Epithelial cell of proximal tubule (primary cell): ENCODE data around the gene CDK4. TPM values are rescaled to one million over a fixed set of nuclear protein-coding genes. Genes with fewer than 3 reads are reported as not detected.

Experiments
- DNase-seq: peaks from one replicate; pipeline ENCODE4 v3.0.0-alpha.2; 2011; ENCODE audit warnings: low read depth
- H3K4me3 ChIP-seq: 2 replicates; pipeline ENCODE4 v1.5.1; 2011; ENCODE audit warnings: low read depth, mild to moderate bottlenecking, low read length
- CTCF ChIP-seq: conservative IDR thresholded peaks from 2 replicates; pipeline ENCODE4 v1.5.1; 2012; ENCODE audit warnings: low read depth, mild to moderate bottlenecking, low read length
- total RNA-seq: library from RNA; depleted of rRNA; stranded (reverse); fragments of >200 nt; gene quantifications from 2 replicates; pipeline ENCODE4 v1.2.3, GENCODE V29; 2015

Gene CDK4
- total RNA-seq, 1 donor from 2014 or later = 178 TPM

- no peak for TF ChIP-seq CTCF
- peak overlapping the region; percentile 79 for H3K4me3 ChIP-seq
- no peak for DNase-seq
These were observed 8.3 kb downstream of the CDK4 start for GRCh38 chr12:57743769-57744168.

GRCh38 chr12:57741844-57742738, 10.0 kb downstream of the CDK4 start:
- no peak for TF ChIP-seq CTCF
- H3K4me3 ChIP-seq = no peak overlapping the region
- DNase-seq = no peak

- no peak overlapping the region for H3K4me3 ChIP-seq
- TF ChIP-seq CTCF = no peak
- DNase-seq = no peak
These were observed 10.7 kb downstream of the CDK4 start for GRCh38 chr12:57741413-57741789.

GRCh38 chr12:57740656-57741412, 11.3 kb downstream of the CDK4 start:
- no peak overlapping the region for H3K4me3 ChIP-seq
- no peak for DNase-seq
- no peak for TF ChIP-seq CTCF

GRCh38 chr12:57739914-57740538, 12.1 kb downstream of the CDK4 start:
- TF ChIP-seq CTCF = no peak
- H3K4me3 ChIP-seq = no peak overlapping the region
- DNase-seq = no peak

- TF ChIP-seq CTCF = no peak
- DNase-seq = no peak
- no peak overlapping the region for H3K4me3 ChIP-seq
These were observed 12.7 kb downstream of the CDK4 start for GRCh38 chr12:57739387-57739786.
